OCI-LY3 (cell line): ENCODE data around the gene DDX6.
A peak's percentile ranks its signal among the peaks of the same experiment; 100 is the strongest.

Experiments
- H2AFZ ChIP-seq: fragments of 200-600, 300-600 bp; shearing (Covaris generic); 2 replicates; pipeline ENCODE4 v1.6.0; 2014; ENCODE audit warnings: antibody characterized with exemption, low read depth, low read length
- H3K27ac ChIP-seq: fragments of 200-600, 300-600 bp; sonication (generic); 2 replicates; pipeline ENCODE4 v1.5.1; 2014; ENCODE audit warnings: mild to moderate bottlenecking, low read length, moderate library complexity, mixed read lengths
- H3K27me3 ChIP-seq: fragments of 200-600, 300-600 bp; sonication (generic); 2 replicates; pipeline ENCODE4 v1.6.1; 2014; ENCODE audit warnings: low read depth, low read length, mixed read lengths
- H3K36me3 ChIP-seq: fragments of 200-600, 300-600 bp; sonication (generic); replicated peaks from 2 replicates; pipeline ENCODE3; 2014; ENCODE audit warnings: low read depth, low read length, mixed read lengths
- H3K4me1 ChIP-seq: fragments of 300-600, 200-600 bp; sonication (generic); 2 replicates; pipeline ENCODE4 v1.6.1; 2014; ENCODE audit warnings: low read length, mixed read lengths
- H3K4me2 ChIP-seq: fragments of 200-600, 300-600 bp; sonication (generic); 2 replicates; pipeline ENCODE4 v1.6.1; 2014; ENCODE audit warnings: low read length, mixed read lengths
- H3K4me3 ChIP-seq: fragments of 300-600, 200-600 bp; sonication (generic); 2 replicates; pipeline ENCODE4 v1.5.1; 2014; ENCODE audit warnings: antibody characterized with exemption, mild to moderate bottlenecking, low read length, moderate library complexity
- H3K79me2 ChIP-seq: fragments of 300-600, 200-600 bp; shearing (Covaris generic); 2 replicates; pipeline ENCODE4 v1.6.1; 2014; ENCODE audit warnings: mild to moderate bottlenecking, low read length, mixed read lengths
- H3K9ac ChIP-seq: fragments of 300-600, 200-600 bp; shearing (Covaris generic); 2 replicates; pipeline ENCODE4 v1.6.0; 2014; ENCODE audit warnings: mild to moderate bottlenecking, low read length, moderate library complexity
- H3K9me3 ChIP-seq: fragments of 200-600, 300-600 bp; shearing (Covaris generic); 2 replicates; pipeline ENCODE4 v1.6.1; 2014; ENCODE audit warnings: low read length, mixed read lengths; ENCODE audit not compliant: insufficient read depth
- H4K20me1 ChIP-seq: fragments of 200-600, 300-600 bp; sonication (generic); 2 replicates; pipeline ENCODE4 v1.6.1; 2016; ENCODE audit warnings: low read length, mixed read lengths; ENCODE audit not compliant: insufficient read depth
- CTCF ChIP-seq: fragments of 200-600, 300-600 bp; sonication (generic); IDR thresholded peaks from 2 replicates; pipeline ENCODE4 v1.5.1; 2014; ENCODE audit warnings: antibody characterized with exemption, low read length, low read depth
- EZH2phosphoT487 ChIP-seq: fragments of 200-600 bp; shearing (Covaris generic); IDR thresholded peaks from 2 replicates; pipeline ENCODE4 v1.6.1; 2018; ENCODE audit warnings: antibody characterized with exemption, mixed run types, low read depth

DDX6 gene

GRCh38 chr11:118705791-118706545 is 85.0 kb downstream of the DDX6 start:
- Histone ChIP-seq H4K20me1 (no peaks in the 10 kb centered on the region), H2AFZ (no peak overlapping the region), H3K4me1 (peaks cover 7% of the 10 kb centered on the region), H3K27ac (no peak overlapping the region), H3K79me2 (no peaks in the 10 kb centered on the region), H3K9me3 (no peaks in the 10 kb centered on the region), H3K36me3 (no peaks in the 10 kb centered on the region), H3K4me2 (no peak overlapping the region), H3K4me3 (no peak overlapping the region), H3K27me3 (no peaks in the 10 kb centered on the region; the same call in 1 of the 2 replicates), H3K9ac (no peak overlapping the region)
- TF ChIP-seq EZH2phosphoT487 = no peak
- no peak for TF ChIP-seq CTCF

GRCh38 chr11:118705111-118705741 is 85.7 kb downstream of the DDX6 start:
- TF ChIP-seq CTCF = no peak
- no peak for TF ChIP-seq EZH2phosphoT487
- Histone ChIP-seq H4K20me1 (no peaks in the 10 kb centered on the region), H3K36me3 (no peaks in the 10 kb centered on the region), H3K9ac (no peak overlapping the region), H3K4me1 (peaks cover 9% of the 10 kb centered on the region), H3K4me3 (no peak overlapping the region), H3K79me2 (no peaks in the 10 kb centered on the region), H3K4me2 (peak overlapping the region; percentile 37), H3K9me3 (no peaks in the 10 kb centered on the region), H2AFZ (peak overlapping the region; percentile 69; the same call in 1 of the 2 replicates), H3K27me3 (no peaks in the 10 kb centered on the region; the same call in 1 of the 2 replicates), H3K27ac (no peak overlapping the region)

- H3K9me3 ChIP-seq = no peaks in the 10 kb centered on the region
- no peaks in the 10 kb centered on the region; the same call in 1 of the 2 replicates for H3K27me3 ChIP-seq
- no peak overlapping the region for H3K4me2 ChIP-seq
- H4K20me1 ChIP-seq = no peaks in the 10 kb centered on the region
- H3K27ac ChIP-seq = no peak overlapping the region
- no peaks in the 10 kb centered on the region for H3K79me2 ChIP-seq
- no peak overlapping the region for H3K9ac ChIP-seq
- no peak overlapping the region for H3K4me3 ChIP-seq
- peaks cover 15% of the 10 kb centered on the region for H3K4me1 ChIP-seq
- TF ChIP-seq EZH2phosphoT487 (no peak), CTCF (no peak)
- H3K36me3 ChIP-seq = no peaks in the 10 kb centered on the region
- no peak overlapping the region for H2AFZ ChIP-seq
Observed at GRCh38 chr11:118703563-118704106, 87.3 kb downstream of the DDX6 start.

- H3K4me2 ChIP-seq = no peak overlapping the region
- H3K4me1 ChIP-seq = peaks cover 25% of the 10 kb centered on the region
- no peak overlapping the region for H2AFZ ChIP-seq
- H3K4me3 ChIP-seq = no peak overlapping the region
- H4K20me1 ChIP-seq = no peaks in the 10 kb centered on the region
- no peaks in the 10 kb centered on the region for H3K36me3 ChIP-seq
- no peak for TF ChIP-seq CTCF
- no peak for TF ChIP-seq EZH2phosphoT487
- H3K27me3 ChIP-seq = no peaks in the 10 kb centered on the region
- H3K9me3 ChIP-seq = no peaks in the 10 kb centered on the region
- H3K79me2 ChIP-seq = no peaks in the 10 kb centered on the region
- no peak overlapping the region for H3K9ac ChIP-seq
- H3K27ac ChIP-seq = peak overlapping the region; percentile 29
Observed at GRCh38 chr11:118699506-118700220, 91.3 kb downstream of the DDX6 start.
